Kidney epithelial cell (primary cell): Measurements from ENCODE around the gene BCLAF3. TPM values are rescaled to one million over a fixed set of nuclear protein-coding genes. Genes with fewer than 3 reads are reported as not detected.

Experiments
- DNase-seq: peaks from one replicate; pipeline ENCODE4 v3.0.0-alpha.2; 2010; ENCODE audit warnings: low read depth
- H3K27me3 ChIP-seq: 2 replicates; pipeline ENCODE4 v1.6.0; 2011; ENCODE audit warnings: low read length; ENCODE audit not compliant: control insufficient read depth, insufficient read depth
- H3K36me3 ChIP-seq: 2 replicates; pipeline ENCODE4 v1.5.1; 2011; ENCODE audit warnings: low read length; ENCODE audit not compliant: control insufficient read depth, insufficient read depth
- H3K4me3 ChIP-seq: 2 replicates; pipeline ENCODE4 v1.5.1; 2011; ENCODE audit warnings: low read depth, mild to moderate bottlenecking, control low read depth, low read length
- total RNA-seq: library from RNA; depleted of rRNA; stranded (reverse); fragments of >200 nt; gene quantifications from 2 replicates; pipeline ENCODE4 v1.2.3, GENCODE V29; 2015
- TF ChIP-seq, protein P1 (sequence below): IDR thresholded peaks from 2 replicates; pipeline ENCODE4 v1.5.1; 2011; ENCODE audit warnings: mild to moderate bottlenecking, moderate library complexity, low read length, control low read depth, inconsistent platforms; ENCODE audit not compliant: insufficient read depth, poor library complexity, severe bottlenecking

Gene BCLAF3
- total RNA-seq, 1 donor from 2014 or later = 4.5 TPM

- H3K4me3 ChIP-seq = no peak overlapping the region
- no peaks in the 10 kb centered on the region for H3K36me3 ChIP-seq
- H3K27me3 ChIP-seq = no peaks in the 10 kb centered on the region
- TF ChIP-seq, protein P1, sequence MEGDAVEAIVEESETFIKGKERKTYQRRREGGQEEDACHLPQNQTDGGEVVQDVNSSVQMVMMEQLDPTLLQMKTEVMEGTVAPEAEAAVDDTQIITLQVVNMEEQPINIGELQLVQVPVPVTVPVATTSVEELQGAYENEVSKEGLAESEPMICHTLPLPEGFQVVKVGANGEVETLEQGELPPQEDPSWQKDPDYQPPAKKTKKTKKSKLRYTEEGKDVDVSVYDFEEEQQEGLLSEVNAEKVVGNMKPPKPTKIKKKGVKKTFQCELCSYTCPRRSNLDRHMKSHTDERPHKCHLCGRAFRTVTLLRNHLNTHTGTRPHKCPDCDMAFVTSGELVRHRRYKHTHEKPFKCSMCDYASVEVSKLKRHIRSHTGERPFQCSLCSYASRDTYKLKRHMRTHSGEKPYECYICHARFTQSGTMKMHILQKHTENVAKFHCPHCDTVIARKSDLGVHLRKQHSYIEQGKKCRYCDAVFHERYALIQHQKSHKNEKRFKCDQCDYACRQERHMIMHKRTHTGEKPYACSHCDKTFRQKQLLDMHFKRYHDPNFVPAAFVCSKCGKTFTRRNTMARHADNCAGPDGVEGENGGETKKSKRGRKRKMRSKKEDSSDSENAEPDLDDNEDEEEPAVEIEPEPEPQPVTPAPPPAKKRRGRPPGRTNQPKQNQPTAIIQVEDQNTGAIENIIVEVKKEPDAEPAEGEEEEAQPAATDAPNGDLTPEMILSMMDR = no peak
- DNase-seq = no peak
These were observed 35.6 kb downstream of the BCLAF3 start for GRCh38 chrX:19955306-19955705.

GRCh38 chrX:19954335-19955096 is 36.3 kb downstream of the BCLAF3 start:
- no peaks in the 10 kb centered on the region for H3K36me3 ChIP-seq
- TF ChIP-seq, protein P1 = no peak
- H3K27me3 ChIP-seq = no peaks in the 10 kb centered on the region
- no peak overlapping the region for H3K4me3 ChIP-seq
- no peak for DNase-seq

DNA sequence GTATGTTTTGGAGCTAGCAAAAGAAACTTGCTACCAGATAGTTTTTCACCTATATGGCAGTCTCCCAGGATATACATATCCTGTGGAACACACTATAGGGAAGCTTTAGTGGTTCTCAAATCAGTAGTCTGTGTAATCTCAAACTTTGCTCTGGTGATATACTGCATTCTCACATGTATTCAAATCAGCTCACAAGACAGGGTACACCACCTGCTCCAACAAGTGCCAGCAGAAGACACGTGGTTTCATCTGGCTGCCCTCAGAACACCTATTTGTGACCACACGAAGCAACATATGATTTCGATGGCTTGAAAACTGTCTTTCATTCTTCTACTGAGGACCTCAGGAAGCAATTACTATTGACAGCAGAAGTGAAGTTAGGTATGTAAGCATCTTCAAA is 37.7 kb downstream of the BCLAF3 start:
- Histone ChIP-seq H3K36me3 (no peaks in the 10 kb centered on the region), H3K27me3 (no peaks in the 10 kb centered on the region), H3K4me3 (no peak overlapping the region)
- DNase-seq = no peak
- TF ChIP-seq, protein P1 = no peak

DNA sequence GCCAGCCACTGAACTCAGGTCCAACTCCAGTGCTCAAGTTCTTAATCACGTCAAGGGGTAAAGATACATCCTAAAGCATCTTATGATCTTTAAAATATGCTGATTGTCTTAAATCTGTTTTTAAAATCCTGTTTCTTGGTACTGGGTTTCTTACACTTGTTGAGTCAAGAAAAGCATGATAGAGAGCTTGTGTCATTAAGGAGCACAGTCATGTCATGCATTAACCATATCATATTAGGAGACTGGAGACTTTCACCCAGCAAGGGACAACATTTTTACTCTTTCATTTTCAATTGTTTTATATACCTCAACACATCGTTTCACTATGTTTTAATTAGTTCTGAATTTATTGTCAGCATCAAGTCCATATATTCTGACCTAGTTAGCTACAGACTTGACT is 41.5 kb downstream of the BCLAF3 start:
- no peak overlapping the region for H3K4me3 ChIP-seq
- no peaks in the 10 kb centered on the region for H3K27me3 ChIP-seq
- H3K36me3 ChIP-seq = no peaks in the 10 kb centered on the region
- TF ChIP-seq, protein P1 = no peak
- DNase-seq = no peak

DNA sequence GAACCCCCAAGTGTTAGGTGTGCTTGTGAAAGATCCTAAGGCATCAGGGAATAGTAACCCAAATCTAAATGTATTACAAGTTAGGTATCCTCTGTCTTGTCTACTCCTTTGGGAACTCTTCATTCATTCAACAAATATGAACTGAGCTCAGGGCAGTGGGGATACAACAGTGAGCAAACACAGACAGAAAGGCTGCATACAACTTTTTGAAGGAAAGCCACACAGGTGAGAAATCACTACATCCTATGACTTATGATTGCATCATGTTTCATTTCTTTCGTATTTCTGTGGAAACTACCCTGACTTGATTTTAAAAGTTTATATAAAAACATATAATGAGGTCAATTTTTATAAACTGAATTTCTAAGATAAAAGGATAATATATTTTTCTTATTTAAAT is 43.2 kb downstream of the BCLAF3 start:
- H3K36me3 ChIP-seq = no peaks in the 10 kb centered on the region

More for the DNA sequence above, 43.2 kb downstream of the BCLAF3 start:
- Histone ChIP-seq H3K27me3 (no peaks in the 10 kb centered on the region), H3K4me3 (no peak overlapping the region)
- no peak for DNase-seq
- TF ChIP-seq, protein P1 = no peak

Other genes starting within 250 kb of the BCLAF3 start
- 48.1 and 53.0 TPM in 2 replicates for gene SH3KBP1, start 103.5 kb downstream of the BCLAF3 start, total RNA-seq
- gene MAP7D2, start 125.8 kb upstream of the BCLAF3 start, total RNA-seq = 2.0 and 2.1 TPM in 2 replicates
- 37.4 and 44.7 TPM in 2 replicates for gene EIF1AX, start 150.8 kb upstream of the BCLAF3 start, total RNA-seq